GM19438 (cell line): ENCODE measurements around the gene TMEM62.
"Not testable (repeated sequence)": the region's sequence is repeated elsewhere in the genome, so short reads cannot be mapped to it uniquely, and the experiment has no call there.

Experiments used
- ATAC-seq: cut with Tn5 transposase; IDR thresholded peaks from one replicate; pipeline ENCODE4 v1.9.1; 2021; ENCODE audit warnings: low read depth; ENCODE audit not compliant: unreplicated experiment

Gene TMEM62

GRCh38 chr15:43207024-43207423 lies 73.6 kb downstream of the TMEM62 start:
- ATAC-seq: no peak

- no peak for ATAC-seq
These were observed 74.9 kb downstream of the TMEM62 start for GRCh38 chr15:43208052-43209002.

GRCh38 chr15:43209059-43209824 lies 75.9 kb downstream of the TMEM62 start:
- ATAC-seq: no peak

- ATAC-seq: no peak
These were observed 76.9 kb downstream of the TMEM62 start for GRCh38 chr15:43210172-43210745.

- ATAC-seq: no peak
These were observed 77.4 kb downstream of the TMEM62 start for GRCh38 chr15:43210807-43211206.

- ATAC-seq: no peak
These were observed 77.9 kb downstream of the TMEM62 start for GRCh38 chr15:43211224-43211735.

GRCh38 chr15:43212299-43212698 lies 78.9 kb downstream of the TMEM62 start:
- ATAC-seq: no peak

- ATAC-seq: no peak
These were observed 79.6 kb downstream of the TMEM62 start for GRCh38 chr15:43212951-43213350.

- ATAC-seq: no peak
These were observed 80.1 kb downstream of the TMEM62 start for GRCh38 chr15:43213466-43213865.

- no peak for ATAC-seq
These were observed 80.8 kb downstream of the TMEM62 start for GRCh38 chr15:43214169-43214568.

- ATAC-seq: no peak
These were observed 81.4 kb downstream of the TMEM62 start for GRCh38 chr15:43214592-43215295.

- ATAC-seq: no peak
These were observed 82.6 kb downstream of the TMEM62 start for GRCh38 chr15:43215961-43216360.

GRCh38 chr15:43218908-43219706 lies 85.7 kb downstream of the TMEM62 start:
- no peak for ATAC-seq

GRCh38 chr15:43219929-43220928 lies 86.8 kb downstream of the TMEM62 start:
- ATAC-seq: no peak

- ATAC-seq: no peak
These were observed 87.6 kb downstream of the TMEM62 start, which contains the start of gene EPB42 for GRCh38 chr15:43220991-43221403. Gene EPB42 (minus strand): TSS chr15:43221018. CDS start chr15:43220825, 193 bp downstream.

GRCh38 chr15:43221422-43221821 lies 88.0 kb downstream of the TMEM62 start:
- ATAC-seq: no peak

GRCh38 chr15:43225201-43225949 lies 92.0 kb downstream of the TMEM62 start:
- ATAC-seq: no peak

- not testable (repeated sequence) for ATAC-seq
These were observed 92.5 kb downstream of the TMEM62 start for GRCh38 chr15:43225950-43226255.
